Mesendoderm (in vitro differentiated cells): Measurements from ENCODE around the gene IL12B.

Experiments
- DNase-seq: peaks from one replicate; pipeline ENCODE4 v3.0.0; 2013
- H2AK5ac ChIP-seq: 2 replicates; pipeline ENCODE4 v1.6.1; 2013; ENCODE audit warnings: low read length, inconsistent platforms
- H2BK120ac ChIP-seq: 2 replicates; pipeline ENCODE4 v1.6.1; 2013; ENCODE audit warnings: low read depth, mild to moderate bottlenecking, low read length, moderate library complexity, mixed read lengths
- H2BK15ac ChIP-seq: replicated peaks from 2 replicates; pipeline ENCODE4 v1.6.1; 2013; ENCODE audit warnings: low read depth, mild to moderate bottlenecking, moderate library complexity
- H2BK5ac ChIP-seq: 2 replicates; pipeline ENCODE4 v1.6.1; 2013; ENCODE audit warnings: low read length, inconsistent platforms
- H3K18ac ChIP-seq: 2 replicates; pipeline ENCODE4 v1.6.1; 2013; ENCODE audit warnings: mild to moderate bottlenecking, low read length, mixed read lengths
- H3K23ac ChIP-seq: one replicate; pipeline ENCODE4 v1.6.1; 2013; ENCODE audit warnings: low read length
- H3K27ac ChIP-seq: 2 replicates; pipeline ENCODE4 v1.5.1; 2013; ENCODE audit warnings: low read depth, mild to moderate bottlenecking, inconsistent platforms, low read length, moderate library complexity
- H3K27me3 ChIP-seq: 2 replicates; pipeline ENCODE4 v1.6.1; 2013; ENCODE audit warnings: low read length, control low read depth, mild to moderate bottlenecking, inconsistent platforms; ENCODE audit not compliant: insufficient read depth, poor library complexity
- H3K36me3 ChIP-seq: 2 replicates; pipeline ENCODE4 v1.6.1; 2013; ENCODE audit warnings: low read length, inconsistent platforms; ENCODE audit not compliant: control insufficient read depth, insufficient read depth
- H3K4ac ChIP-seq: one replicate; pipeline ENCODE4 v1.6.1; 2013; ENCODE audit warnings: low read depth, mild to moderate bottlenecking, low read length, moderate library complexity
- H3K4me1 ChIP-seq: 2 replicates; pipeline ENCODE4 v1.6.1; 2013; ENCODE audit warnings: low read depth, low read length, inconsistent platforms; ENCODE audit not compliant: control insufficient read depth
- H3K4me2 ChIP-seq: 2 replicates; pipeline ENCODE4 v1.6.1; 2013; ENCODE audit warnings: low read length
- H3K4me3 ChIP-seq: 2 replicates; pipeline ENCODE4 v1.5.1; 2013; ENCODE audit warnings: mild to moderate bottlenecking, low read length
- H3K56ac ChIP-seq: one replicate; pipeline ENCODE4 v1.6.1; 2013; ENCODE audit warnings: low read length
- H3K79me1 ChIP-seq: 2 replicates; pipeline ENCODE4 v1.6.1; 2013; ENCODE audit warnings: low read length, inconsistent platforms
- H3K79me2 ChIP-seq: 2 replicates; pipeline ENCODE4 v1.6.1; 2013; ENCODE audit warnings: mild to moderate bottlenecking, low read length; ENCODE audit not compliant: control insufficient read depth, insufficient read depth
- H3K9ac ChIP-seq: 2 replicates; pipeline ENCODE4 v1.6.1; 2013; ENCODE audit warnings: low read length, inconsistent platforms
- H4K5ac ChIP-seq: one replicate; pipeline ENCODE4 v1.6.1; 2013; ENCODE audit warnings: low read length
- H4K8ac ChIP-seq: one replicate; pipeline ENCODE4 v1.6.1; 2013; ENCODE audit warnings: low read depth, mild to moderate bottlenecking, control low read depth, low read length, moderate library complexity
- WGBS: extraction: QIAGEN DNeasy Blood & Tissue Kit; methylation state at CpG from one replicate; pipeline ENCODE4 v1.1.7; 2013; ENCODE audit warnings: low lambda C conversion rate, missing lambda C conversion rate; ENCODE audit not compliant: insufficient coverage; ENCODE audit errors: extremely low coverage; 5-methylcytosine and 5-hydroxymethylcytosine counted together

IL12B gene

DNA sequence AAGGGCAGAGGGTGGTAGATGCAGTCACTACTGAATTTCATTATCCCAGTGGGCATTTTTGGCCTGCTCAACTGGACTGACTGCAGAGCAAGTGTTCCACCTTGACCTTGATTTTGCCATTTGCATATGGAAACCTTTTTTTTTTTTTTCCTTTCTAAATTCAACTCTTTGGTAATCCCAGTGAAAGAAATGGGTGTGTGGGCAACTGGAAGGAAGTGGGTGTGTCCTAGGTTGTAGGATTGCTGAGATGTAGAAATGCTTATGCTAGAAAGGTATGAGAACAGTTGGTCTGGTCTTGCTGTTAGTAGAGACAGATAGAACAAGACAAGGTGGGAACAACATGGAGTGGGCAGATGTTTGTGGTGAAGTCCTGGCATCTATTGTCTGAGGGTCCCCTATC, 7.8 kb upstream of the IL12B start:
- Histone ChIP-seq H3K4me1 (no peaks in the 10 kb centered on the region), H3K27me3 (no peaks in the 10 kb centered on the region), H3K23ac (no peak overlapping the region), H3K4ac (no peak overlapping the region), H3K4me2 (no peak overlapping the region), H3K79me2 (no peaks in the 10 kb centered on the region), H3K9ac (no peak overlapping the region), H3K27ac (no peak overlapping the region), H2BK5ac (no peak overlapping the region), H3K18ac (no peak overlapping the region), H2BK120ac (no peak overlapping the region), H2BK15ac (no peak overlapping the region), H2AK5ac (no peak overlapping the region), H3K36me3 (no peaks in the 10 kb centered on the region), H3K4me3 (no peak overlapping the region), H3K56ac (no peak overlapping the region), H4K8ac (no peak overlapping the region), H4K5ac (no peak overlapping the region), H3K79me1 (no peaks in the 10 kb centered on the region)
- no peak for DNase-seq

DNA sequence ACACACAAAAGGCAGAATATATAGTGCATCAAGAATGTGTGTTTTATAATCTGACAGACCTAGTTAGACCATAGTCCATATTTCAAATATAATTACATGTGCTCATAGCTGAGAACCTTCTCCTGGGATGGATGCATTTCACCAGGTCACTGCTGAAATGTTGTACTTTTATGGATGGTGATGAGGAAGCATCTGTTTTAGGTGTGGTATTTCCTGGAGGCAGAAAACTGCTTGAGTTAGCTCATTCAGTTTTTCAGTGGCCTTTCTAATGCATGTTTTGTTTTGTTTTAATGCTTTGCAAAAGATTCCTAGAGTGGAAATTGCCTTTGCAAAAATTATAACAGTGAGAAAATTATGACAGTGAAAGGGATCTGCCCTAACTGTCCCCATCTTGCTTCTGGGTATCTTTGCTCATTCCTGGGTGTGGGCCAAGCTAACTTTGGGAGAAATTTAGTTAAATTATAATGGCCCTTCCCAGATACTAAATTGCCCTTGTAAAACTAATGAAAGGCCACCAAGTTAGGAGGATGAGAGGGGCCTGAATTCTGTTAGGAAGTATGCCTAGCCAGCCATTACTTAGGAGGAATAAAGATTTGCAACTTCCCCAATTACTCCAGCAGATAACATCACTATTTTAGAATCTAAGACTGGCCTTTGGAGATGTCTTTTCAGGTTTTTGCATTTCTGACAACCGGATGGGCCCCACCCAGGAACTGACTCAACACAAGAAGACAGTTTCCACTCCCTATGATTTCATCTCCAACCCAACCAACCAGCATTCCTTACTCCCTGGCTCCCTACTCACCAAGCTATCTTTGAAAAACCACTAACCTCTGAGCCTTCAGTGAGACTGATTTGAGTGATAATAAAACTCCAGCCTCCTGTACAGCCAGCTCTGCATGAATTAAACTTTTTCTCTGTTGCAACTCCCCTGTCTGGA, 7.0 kb upstream of the IL12B start:
- H2BK5ac ChIP-seq = no peak overlapping the region
- H3K79me1 ChIP-seq = no peaks in the 10 kb centered on the region
- DNase-seq = peak; percentile 12
- no peak overlapping the region for H3K4me2 ChIP-seq
- H2AK5ac ChIP-seq = no peak overlapping the region
- no peak overlapping the region for H2BK15ac ChIP-seq
- no peak overlapping the region for H3K4me3 ChIP-seq
- H3K9ac ChIP-seq = no peak overlapping the region
- no peaks in the 10 kb centered on the region for H3K4me1 ChIP-seq
- no peaks in the 10 kb centered on the region for H3K36me3 ChIP-seq
- H3K56ac ChIP-seq = no peak overlapping the region
- no peaks in the 10 kb centered on the region for H3K79me2 ChIP-seq
- H3K4ac ChIP-seq = no peak overlapping the region
- no peak overlapping the region for H4K8ac ChIP-seq
- H4K5ac ChIP-seq = no peak overlapping the region
- no peaks in the 10 kb centered on the region for H3K27me3 ChIP-seq
- H3K27ac ChIP-seq = no peak overlapping the region
- no peak overlapping the region for H2BK120ac ChIP-seq
- no peak overlapping the region for H3K18ac ChIP-seq
- no peak overlapping the region for H3K23ac ChIP-seq
- WGBS = no CpG with 5 or more reads among the region's 1 CpG

DNA sequence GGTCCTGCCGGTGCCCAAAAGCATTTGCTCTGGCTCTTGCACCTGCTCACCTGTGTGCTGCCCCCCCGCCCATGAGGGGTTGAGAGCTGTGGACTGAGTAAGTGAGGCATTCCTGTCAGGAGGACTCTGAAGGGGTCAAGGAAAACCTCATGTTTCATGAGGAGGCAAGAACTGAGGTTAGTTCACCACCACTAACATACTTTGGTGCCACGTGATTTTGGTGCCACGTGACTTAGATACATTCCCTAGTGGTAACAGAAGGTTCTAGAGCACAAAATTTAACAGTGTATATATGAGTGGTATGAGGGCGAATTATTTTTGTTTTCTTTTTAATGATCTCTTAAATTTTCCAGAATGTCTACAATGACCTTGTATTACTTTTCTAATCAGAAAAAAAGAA, 6.3 kb upstream of the IL12B start:
- Histone ChIP-seq H3K56ac (no peak overlapping the region), H3K79me2 (no peaks in the 10 kb centered on the region), H2BK120ac (no peak overlapping the region), H3K23ac (no peak overlapping the region), H3K9ac (no peak overlapping the region), H3K18ac (no peak overlapping the region), H2BK15ac (no peak overlapping the region), H3K4me2 (no peak overlapping the region), H3K4me3 (no peak overlapping the region), H3K27ac (no peak overlapping the region), H2AK5ac (no peak overlapping the region), H4K8ac (no peak overlapping the region), H4K5ac (no peak overlapping the region), H3K27me3 (no peaks in the 10 kb centered on the region), H3K36me3 (no peaks in the 10 kb centered on the region), H3K79me1 (no peaks in the 10 kb centered on the region), H3K4ac (no peak overlapping the region), H2BK5ac (no peak overlapping the region), H3K4me1 (no peaks in the 10 kb centered on the region)
- no CpG with 5 or more reads among the region's 5 CpGs for WGBS
- DNase-seq = no peak

DNA sequence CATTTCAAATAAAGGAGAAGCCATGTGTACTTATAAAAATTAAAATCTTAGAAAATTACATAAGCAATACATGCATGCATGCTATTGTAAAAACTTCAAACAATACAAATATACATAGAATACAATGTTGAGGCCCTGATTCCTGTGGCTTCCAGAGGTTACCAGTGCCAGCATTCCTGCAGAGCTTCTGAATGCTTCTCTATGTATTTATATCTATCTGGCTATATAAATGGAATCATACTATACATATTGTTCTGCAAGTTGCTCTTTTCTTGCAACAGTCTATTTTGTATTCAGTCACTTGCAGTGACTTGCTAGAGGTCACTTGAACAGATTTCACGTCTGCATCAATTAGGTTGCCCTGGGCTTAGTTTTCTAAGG, 3.2 kb upstream of the IL12B start:
- H3K4me3 ChIP-seq = no peak overlapping the region
- H2BK120ac ChIP-seq = no peak overlapping the region
- no peak overlapping the region for H3K9ac ChIP-seq
- H3K36me3 ChIP-seq = no peaks in the 10 kb centered on the region
- H3K27me3 ChIP-seq = no peaks in the 10 kb centered on the region
- H3K23ac ChIP-seq = no peak overlapping the region
- no peak overlapping the region for H3K18ac ChIP-seq
- no peak overlapping the region for H3K27ac ChIP-seq
- no peaks in the 10 kb centered on the region for H3K79me2 ChIP-seq
- H2BK15ac ChIP-seq = no peak overlapping the region
- H2BK5ac ChIP-seq = no peak overlapping the region
- H3K79me1 ChIP-seq = no peaks in the 10 kb centered on the region
- H3K4me2 ChIP-seq = no peak overlapping the region
- H4K5ac ChIP-seq = no peak overlapping the region
- no peaks in the 10 kb centered on the region for H3K4me1 ChIP-seq
- H2AK5ac ChIP-seq = no peak overlapping the region
- no peak overlapping the region for H3K56ac ChIP-seq
- no peak overlapping the region for H4K8ac ChIP-seq
- H3K4ac ChIP-seq = no peak overlapping the region
- WGBS = no CpG with 5 or more reads among the region's 1 CpG
- no peak for DNase-seq

DNA sequence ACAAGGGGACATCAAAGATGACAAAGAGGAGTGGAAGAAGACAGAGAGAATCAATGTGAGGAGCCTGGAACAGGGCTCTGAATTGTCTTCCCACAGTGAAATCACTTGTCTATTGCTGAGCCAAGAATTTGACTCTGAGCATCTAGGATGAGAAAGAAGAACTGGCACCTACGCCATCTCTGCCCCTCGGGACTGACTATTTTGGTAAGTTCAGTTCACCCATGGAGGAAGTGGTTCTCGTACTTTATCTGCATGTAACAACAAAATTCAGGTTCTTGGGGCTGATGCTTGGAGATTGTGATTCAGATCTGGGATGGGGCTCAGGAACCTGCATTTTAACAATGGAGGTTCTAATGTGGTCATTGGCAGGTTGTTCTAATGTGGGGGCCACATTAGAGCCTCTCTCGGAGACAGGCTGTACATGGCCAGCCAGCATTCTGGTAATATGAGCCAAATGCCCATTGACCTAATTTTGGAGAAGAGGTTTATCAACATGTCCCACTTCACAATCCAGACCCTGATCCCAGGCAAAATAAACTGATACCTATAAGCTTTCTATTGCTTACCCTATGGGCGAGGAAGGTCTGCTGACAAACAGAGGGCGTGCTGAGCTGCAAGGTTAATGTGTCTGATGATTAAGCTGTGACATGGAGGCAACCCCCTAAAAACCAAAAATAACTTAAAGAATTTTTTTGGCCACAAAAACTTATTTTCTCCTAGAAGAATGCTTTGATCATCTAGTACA, 2.7 kb upstream of the IL12B start:
- Histone ChIP-seq H3K79me1 (no peaks in the 10 kb centered on the region), H2BK120ac (no peak overlapping the region), H3K4me1 (no peaks in the 10 kb centered on the region), H3K9ac (no peak overlapping the region), H4K5ac (no peak overlapping the region), H3K36me3 (no peaks in the 10 kb centered on the region), H3K27me3 (no peaks in the 10 kb centered on the region), H3K4me3 (no peak overlapping the region), H2AK5ac (no peak overlapping the region), H3K4me2 (no peak overlapping the region), H3K23ac (no peak overlapping the region), H3K79me2 (no peaks in the 10 kb centered on the region), H3K56ac (no peak overlapping the region), H2BK15ac (no peak overlapping the region), H3K18ac (no peak overlapping the region), H2BK5ac (no peak overlapping the region), H3K4ac (no peak overlapping the region), H3K27ac (no peak overlapping the region), H4K8ac (no peak overlapping the region)
- no CpG with 5 or more reads among the region's 6 CpGs for WGBS
- no peak for DNase-seq
